Activated CD4-positive, alpha-beta T cell treated with anti-CD3 and anti-CD28 coated beads, Interleukin-2, Interleukin-6, amounts not matched to agents 100 ng/mL and 50 ng/mL, durations not matched to agents 16 hours and 8 hours (primary cell): Measurements from ENCODE around the gene GABRR3.

ENCODE experiments used
- DNase-seq: peaks from one replicate; pipeline ENCODE4 v3.0.0-alpha.2; 2020

The GABRR3 gene

GRCh38 chr3:98035208-98035607 is at the start of gene GABRR3:
Gene GABRR3, minus strand, starts transcription at chr3:98035315. Its CDS starts 328 bp downstream, at chr3:98034987.
- DNase-seq, result no peak

DNA sequence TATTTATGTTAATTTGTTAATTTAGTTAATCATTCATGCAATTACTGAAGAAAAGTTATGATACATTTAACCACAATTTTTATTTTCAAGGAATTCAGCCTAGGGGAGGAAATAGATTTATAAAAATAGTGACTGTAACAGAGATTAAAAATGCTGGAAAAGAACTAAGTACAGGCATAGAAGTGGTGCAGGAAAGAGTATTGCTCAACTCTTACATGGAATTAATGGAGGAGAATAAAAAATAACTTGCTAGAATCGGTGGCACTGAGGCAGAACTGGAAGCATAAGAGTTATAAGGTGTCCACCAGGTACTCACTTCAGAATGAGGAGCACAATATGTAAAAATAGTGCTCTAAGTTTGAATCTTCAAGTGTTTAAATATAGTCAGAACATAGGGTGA is 38.4 kb upstream of the GABRR3 start:
- no peak for DNase-seq

DNA sequence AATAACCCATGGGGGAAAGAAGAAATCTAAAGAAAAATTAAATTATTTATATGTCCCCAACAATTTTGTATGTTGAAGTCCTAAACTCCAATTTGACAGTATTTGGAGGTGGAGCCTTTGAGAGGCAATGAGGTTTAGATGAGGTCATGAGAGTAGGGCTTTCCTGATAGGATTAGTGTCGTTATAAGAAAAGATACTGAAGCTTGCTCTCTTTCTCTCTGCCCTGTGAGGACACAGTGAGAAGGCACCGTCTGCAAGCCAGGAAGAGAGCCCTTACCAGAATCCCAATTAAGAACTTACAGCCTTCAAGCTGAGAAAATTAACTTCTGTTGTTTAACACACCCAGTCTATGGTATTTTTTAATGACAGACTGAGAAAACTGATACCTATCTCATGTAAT is 35.7 kb upstream of the GABRR3 start:
- no peak for DNase-seq

DNA sequence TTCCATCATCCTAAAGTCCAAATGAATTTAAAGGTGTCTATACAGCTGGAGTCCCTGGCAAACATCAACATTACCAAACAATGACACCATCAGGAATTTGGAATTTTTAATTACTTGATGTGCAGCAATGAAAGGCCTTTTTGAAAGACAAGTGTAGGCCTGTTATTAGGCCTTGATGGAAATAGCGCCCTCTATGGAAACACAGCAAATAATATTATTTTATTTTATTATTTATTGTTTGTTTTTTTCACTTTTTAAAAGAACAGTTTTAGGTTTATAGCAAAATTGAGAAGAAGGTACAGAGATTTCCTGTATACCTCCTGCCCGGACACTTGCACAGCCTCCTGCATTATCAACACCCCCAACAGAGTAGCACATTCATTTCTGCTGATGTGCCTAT is 33.7 kb upstream of the GABRR3 start:
- DNase-seq, result no peak

- DNase-seq, result no peak
Observed at GRCh38 chr3:98058244-98058960, 23.3 kb upstream of the GABRR3 start.

GRCh38 chr3:98057631-98058030 is 22.5 kb upstream of the GABRR3 start:
- DNase-seq, result no peak

DNA sequence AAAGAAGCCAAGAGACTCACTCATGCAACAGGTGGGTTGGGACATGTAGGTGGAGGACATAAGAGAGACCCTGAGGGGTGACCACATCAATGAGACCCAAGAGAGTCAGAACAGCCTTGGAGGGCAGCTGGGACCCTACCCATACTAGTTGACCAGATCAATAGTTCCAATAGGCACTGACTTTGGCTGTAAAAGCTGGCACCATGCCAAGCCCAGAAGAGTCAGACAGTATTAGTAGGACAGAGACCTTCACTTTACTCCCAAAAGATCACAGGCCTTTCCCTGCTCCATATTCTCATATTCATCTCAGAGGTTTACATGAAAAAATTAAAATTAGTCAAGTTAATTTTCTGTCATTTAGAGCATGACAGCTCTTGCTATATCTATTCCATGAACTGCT is 20.9 kb upstream of the GABRR3 start:
- DNase-seq, result no peak

- DNase-seq, result no peak
Observed at GRCh38 chr3:98049271-98049670, 14.2 kb upstream of the GABRR3 start.

DNA sequence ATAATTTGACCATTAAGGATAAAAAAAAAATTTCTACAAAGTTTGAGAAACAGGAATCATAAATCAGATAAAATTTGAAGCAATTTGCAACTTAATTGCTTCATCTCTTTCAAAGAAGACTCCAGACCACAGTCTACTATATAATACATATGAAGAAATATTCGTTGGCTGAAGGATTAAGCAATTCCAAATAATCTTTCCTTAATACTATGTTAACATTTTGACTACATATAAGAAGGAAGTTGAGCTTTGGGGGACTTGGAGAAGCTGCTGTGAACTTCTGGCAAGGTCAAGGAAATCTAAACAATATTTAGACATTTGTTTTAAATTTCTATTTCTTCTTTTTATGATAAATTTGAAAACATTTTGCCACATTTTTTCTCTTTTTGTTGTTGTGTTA is 13.5 kb upstream of the GABRR3 start:
- no peak for DNase-seq

GRCh38 chr3:98041350-98041749 is 6.2 kb upstream of the GABRR3 start:
- DNase-seq, result no peak

GRCh38 chr3:98039322-98040024 is 4.4 kb upstream of the GABRR3 start:
- DNase-seq, result peak; percentile 85

- DNase-seq, result peak; percentile 29
Observed at GRCh38 chr3:98038876-98039275, 3.8 kb upstream of the GABRR3 start.

GRCh38 chr3:98038286-98038685 is 3.2 kb upstream of the GABRR3 start:
- peak; percentile 52 for DNase-seq

DNA sequence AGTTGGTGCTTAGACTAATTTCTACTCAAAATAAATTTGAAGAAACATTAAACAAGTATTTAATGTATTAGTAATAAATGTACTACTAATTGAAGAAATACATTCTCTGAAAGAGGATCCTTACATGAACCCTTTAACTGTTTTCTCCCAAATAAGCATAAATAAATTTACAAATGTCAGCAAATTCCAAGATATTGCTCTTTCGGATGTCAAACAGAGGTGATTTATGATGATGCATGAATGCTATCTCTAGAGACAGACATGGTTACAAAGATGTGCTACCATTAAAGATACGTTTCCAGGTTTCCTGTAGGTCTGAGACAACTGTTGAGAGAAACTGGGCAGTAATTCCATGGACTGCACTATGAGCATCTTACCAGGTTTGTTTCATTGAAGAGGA is 629 bp downstream of the GABRR3 start:
- DNase-seq, result no peak

GRCh38 chr3:98034036-98034435 is 1.1 kb downstream of the GABRR3 start:
- DNase-seq, result no peak

DNA sequence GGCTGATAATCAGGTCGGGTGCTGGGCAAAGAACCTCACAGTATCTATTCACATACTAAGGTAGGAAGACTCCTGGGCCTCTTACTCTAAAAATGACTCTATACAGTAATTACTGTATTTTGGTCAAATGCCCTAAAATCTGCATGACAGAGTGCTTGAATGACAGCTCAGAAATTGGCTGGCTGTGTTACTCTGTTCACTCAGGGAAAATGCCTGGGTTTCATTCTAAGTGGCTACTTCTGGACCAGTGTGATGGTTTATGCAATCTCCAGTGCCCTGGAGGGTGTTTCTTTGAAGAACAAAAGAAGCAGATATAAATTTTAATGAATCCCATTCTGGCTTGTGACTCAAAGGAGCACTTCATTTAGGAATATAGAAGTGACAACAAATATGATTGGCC is 2.2 kb downstream of the GABRR3 start:
- DNase-seq, result peak; percentile 15

- DNase-seq, result no peak
Observed at GRCh38 chr3:98032265-98032664, 2.9 kb downstream of the GABRR3 start.

GRCh38 chr3:98029083-98029482 is 6.0 kb downstream of the GABRR3 start:
- DNase-seq, result peak; percentile 17

DNA sequence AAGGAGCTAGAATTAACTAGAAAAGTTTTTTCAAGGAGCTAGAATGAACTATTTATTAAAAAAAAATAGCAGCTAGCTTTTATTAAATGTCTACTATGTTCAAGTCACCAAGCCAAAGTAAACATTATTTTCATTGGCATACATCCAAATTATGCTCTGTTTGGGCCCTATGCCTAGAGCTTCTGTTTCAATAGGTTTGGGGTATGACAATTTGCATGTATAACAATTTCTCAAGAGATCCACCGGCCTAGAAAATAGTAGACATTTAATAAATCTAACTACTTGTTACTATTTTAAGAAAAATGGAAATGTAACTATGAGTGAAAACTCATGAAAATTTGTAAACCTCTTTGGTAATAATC is 8.0 kb downstream of the GABRR3 start:
- no peak for DNase-seq

DNA sequence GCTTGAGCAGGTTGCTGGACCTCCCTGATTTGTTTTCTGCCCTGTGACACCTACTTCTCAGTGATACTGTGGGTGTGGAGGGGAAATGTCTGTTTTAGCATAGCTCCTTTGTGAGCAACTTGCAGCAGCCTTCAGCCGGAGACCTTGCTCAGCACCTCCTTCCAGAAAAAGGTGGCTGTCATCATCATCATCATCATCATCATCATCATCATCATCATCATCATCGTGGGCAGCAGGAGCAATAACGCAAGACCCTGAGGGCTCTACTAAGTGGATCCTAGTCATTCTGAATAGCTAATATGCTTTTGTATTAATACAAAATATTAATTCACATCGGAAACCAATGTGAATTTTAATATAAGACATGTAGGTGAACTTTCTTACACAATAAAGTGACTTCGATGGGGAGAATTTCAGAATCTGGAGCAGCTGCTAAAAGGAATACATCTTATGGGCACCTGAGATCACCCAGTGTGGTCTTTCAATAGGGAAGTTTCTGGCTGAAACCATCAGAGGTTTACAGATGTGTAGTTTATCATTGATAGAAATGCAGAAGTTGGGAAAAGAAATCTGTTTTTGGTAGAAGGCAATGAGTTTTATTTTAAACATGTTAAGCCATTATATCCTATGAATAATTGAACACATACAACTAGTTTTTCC is 8.6 kb downstream of the GABRR3 start:
- no peak for DNase-seq

DNA sequence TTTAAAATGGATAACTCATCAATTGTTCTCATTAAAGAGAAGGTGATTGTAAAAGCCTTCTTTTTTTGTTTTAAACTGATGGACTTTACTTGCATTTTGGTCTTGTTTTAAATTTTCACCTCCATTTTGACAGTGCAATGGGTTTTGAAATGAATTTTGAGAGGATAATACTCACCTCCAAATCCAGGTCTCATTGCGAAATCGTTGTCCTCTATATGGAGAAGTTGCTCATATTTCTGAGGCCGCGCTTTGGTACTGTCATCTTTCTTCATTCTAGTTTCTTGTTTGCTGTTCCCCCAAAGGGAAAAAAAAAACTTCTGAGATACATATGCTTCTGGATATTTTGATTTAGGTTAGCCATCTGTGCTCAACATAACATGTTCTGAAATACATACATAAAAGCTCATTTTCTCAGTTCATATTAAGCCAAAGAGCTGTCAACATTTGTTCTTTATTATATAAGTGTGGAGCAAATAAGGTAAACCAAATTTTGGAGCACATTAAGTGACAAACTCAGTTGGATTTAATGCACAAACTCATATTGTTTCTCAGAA is 9.6 kb downstream of the GABRR3 start:
- no peak for DNase-seq

- peak; percentile 95 for DNase-seq
Observed at GRCh38 chr3:98022978-98023820, 11.9 kb downstream of the GABRR3 start.
